BJ (cell line): ENCODE results near the gene IGSF22. TPM values are rescaled to one million over a fixed set of nuclear protein-coding genes. Genes with fewer than 3 reads are reported as not detected.

Experiments used
- CTCF ChIA-PET: fragments of 350-600 bp; formaldehyde crosslinking; extraction: SDS; loops from one replicate; lab custom pipeline; 2021; ENCODE audit warnings: antibody characterized with exemption, inconsistent platforms; lab: Yijun Ruan, JAX
- POLR2A ChIA-PET: fragments of 300-600 bp; sonication (Branson Sonifier 250); formaldehyde crosslinking; extraction: SDS; loops from one replicate; lab custom pipeline; 2021; ENCODE audit warnings: antibody characterized with exemption; lab: Charles Lee
- DNase-seq: peaks from one replicate; pipeline ENCODE4 v3.0.0-alpha.2; 2011; ENCODE audit warnings: low read depth
- H3K27me3 ChIP-seq: 2 replicates; pipeline ENCODE4 v1.6.0; 2011; ENCODE audit warnings: low read length; ENCODE audit not compliant: control insufficient read depth, insufficient read depth
- H3K36me3 ChIP-seq: 2 replicates; pipeline ENCODE4 v1.5.1; 2011; ENCODE audit warnings: low read length; ENCODE audit not compliant: control insufficient read depth, insufficient read depth
- H3K4me3 ChIP-seq: 2 replicates; pipeline ENCODE4 v1.5.1; 2011; ENCODE audit warnings: low read depth, mild to moderate bottlenecking, control low read depth, low read length
- CTCF ChIP-seq: IDR thresholded peaks from 2 replicates; pipeline ENCODE4 v1.5.1; 2011; ENCODE audit warnings: low read depth, mild to moderate bottlenecking, control low read depth, inconsistent platforms, low read length, moderate library complexity; ENCODE audit not compliant: insufficient read depth
- polyA plus RNA-seq: library from polyadenylated mRNA; depleted of rRNA; stranded (reverse); fragments of >200 nt; gene quantifications from 2 replicates; pipeline ENCODE4 v1.2.3, GENCODE V29; 2011

Gene IGSF22
- polyA plus RNA-seq, 1 experiment, result 0.15 TPM

- no peak for TF ChIP-seq CTCF
- H3K4me3 ChIP-seq, result no peak overlapping the region
- POLR2A ChIA-PET, result no interaction called here
- peaks cover 1% of the 10 kb centered on the region; the same call in 1 of the 2 replicates for H3K27me3 ChIP-seq
- H3K36me3 ChIP-seq, result no peaks in the 10 kb centered on the region
- no peak for DNase-seq
- CTCF ChIA-PET, result interaction anchor here (0.6 to 1.5 kb wide), 4 partner anchors 14 to 1359 kb away, joined by 3 to 8 read pairs (median 3); no protein-coding TSS in a partner anchor
Observed at GRCh38 chr11:18768472-18768901, 42.5 kb upstream of the IGSF22 start.

- Histone ChIP-seq H3K36me3 (no peaks in the 10 kb centered on the region), H3K4me3 (no peak overlapping the region), H3K27me3 (no peaks in the 10 kb centered on the region)
- TF ChIP-seq CTCF, result no peak
- CTCF ChIA-PET, result interaction anchor here (0.6 to 5.9 kb wide), 5 partner anchors 9 to 509 kb away, joined by 3 to 24 read pairs (median 7); no protein-coding TSS in a partner anchor
- DNase-seq, result no peak
- POLR2A ChIA-PET, result no interaction called here
Observed at GRCh38 chr11:18766015-18766414, 40.0 kb upstream of the IGSF22 start.

- CTCF ChIA-PET, result interaction anchor here (0.6 to 5.9 kb wide), 8 partner anchors 10 to 650 kb away, joined by 3 to 24 read pairs (median 8); no protein-coding TSS in a partner anchor
- POLR2A ChIA-PET, result no interaction called here
- no peak for TF ChIP-seq CTCF
- H3K36me3 ChIP-seq, result no peaks in the 10 kb centered on the region
- H3K4me3 ChIP-seq, result no peak overlapping the region
- no peaks in the 10 kb centered on the region for H3K27me3 ChIP-seq
- DNase-seq, result no peak
Observed at GRCh38 chr11:18765554-18765953, 39.6 kb upstream of the IGSF22 start.

DNA sequence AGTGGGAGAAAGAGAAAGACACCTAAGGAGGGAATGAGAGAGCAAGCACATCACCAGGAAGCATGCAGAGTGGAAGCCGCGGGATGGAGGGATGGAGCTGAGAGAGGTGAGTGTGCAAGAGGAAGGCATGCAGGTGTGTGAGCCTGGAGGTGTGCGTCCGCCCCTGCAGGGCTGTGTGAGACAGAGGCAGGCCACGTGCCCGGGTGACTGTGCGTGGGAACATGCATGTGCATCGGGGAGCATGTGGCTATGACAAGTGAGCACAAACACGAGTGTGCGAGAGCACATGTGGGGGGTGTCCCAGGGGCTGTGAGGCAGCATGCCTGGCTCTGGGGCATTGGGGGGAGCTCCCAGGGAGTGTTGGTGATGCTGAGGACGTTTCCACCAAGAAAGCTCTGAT lies 35.8 kb upstream of the IGSF22 start:
- Histone ChIP-seq H3K4me3 (no peak overlapping the region), H3K36me3 (no peaks in the 10 kb centered on the region), H3K27me3 (peaks cover 5% of the 10 kb centered on the region; the same call in 1 of the 2 replicates)
- ChIA-PET POLR2A (no interaction called here), CTCF (no interaction called here)
- DNase-seq, result no peak
- no peak for TF ChIP-seq CTCF

GRCh38 chr11:18761144-18761543 lies 35.2 kb upstream of the IGSF22 start:
- no peak for DNase-seq
- ChIA-PET CTCF (interaction anchor here (1.0 to 1.4 kb wide), 2 partner anchors 37 to 517 kb away, joined by 3 to 4 read pairs; no protein-coding TSS in a partner anchor), POLR2A (no interaction called here)
- Histone ChIP-seq H3K36me3 (no peaks in the 10 kb centered on the region), H3K27me3 (peaks cover 5% of the 10 kb centered on the region; the same call in 1 of the 2 replicates), H3K4me3 (no peak overlapping the region)
- TF ChIP-seq CTCF, result no peak
